Measurements from ENCODE around the gene AFAP1L2. TPM values are rescaled to one million over a fixed set of nuclear protein-coding genes. Genes with fewer than 3 reads are reported as not detected.

AFAP1L2 gene
- total and polyA plus RNA-seq, 7 experiments from 2014 or later, result 0.56 to 3.0 (median 1.5) TPM

- no peak overlapping the region for H3K27ac Mint-ChIP-seq
- CTCF ChIA-PET, result no interaction called here
Measured at GRCh38 chr10:114357515-114357996, 46.7 kb downstream of the AFAP1L2 start.

GRCh38 chr10:114356751-114357514, 47.4 kb downstream of the AFAP1L2 start:
- H3K4me3 Mint-ChIP-seq, result no peak overlapping the region
- ChIA-PET CTCF (no interaction called here), POLR2A (no interaction called here)
- no peak overlapping the region for H3K4me3 ChIP-seq (ENCODE audit: low read length)
- H3K27me3 ChIP-seq (ENCODE audit: control insufficient read depth in 2 of 2, insufficient read depth in 2 of 2, low read length in 2 of 2), result no peaks in the 10 kb centered on the region
- H3K27ac Mint-ChIP-seq, result no peak overlapping the region
- no peak for DNase-seq
- no peaks in the 10 kb centered on the region for H3K9me3 ChIP-seq (ENCODE audit: control insufficient read depth in 2 of 3, low read length in 3 of 3)
- no peaks in the 10 kb centered on the region for H3K9me3 Mint-ChIP-seq
- intact Hi-C loops (cut with micrococcal nuclease), result no loop called here
- H3K27me3 Mint-ChIP-seq, result peaks cover 4 to 13% (median 9%) of the 10 kb centered on the region in 5 donors
- H3K36me3 Mint-ChIP-seq, result no peaks in the 10 kb centered on the region
- H3K36me3 ChIP-seq (ENCODE audit: control insufficient read depth in 2 of 3, insufficient read depth in 3 of 3, low read length in 3 of 3), result no peaks in the 10 kb centered on the region
- H3K27ac ChIP-seq (ENCODE audit: low read depth, low read length), result no peak overlapping the region
- peaks cover 0 to 3% (median 0%) of the 10 kb centered on the region in 7 donors for H3K4me1 Mint-ChIP-seq
- no peaks in the 10 kb centered on the region for H3K4me1 ChIP-seq (ENCODE audit: control insufficient read depth in 2 of 2, insufficient read depth in 2 of 2, low read length in 2 of 2)
- ATAC-seq, result no peak

More at GRCh38 chr10:114357515-114357996, 46.7 kb downstream of the AFAP1L2 start:
- Histone ChIP-seq H3K27ac (ENCODE audit: low read depth, low read length) (no peak overlapping the region), H3K36me3 (ENCODE audit: control insufficient read depth in 2 of 3, insufficient read depth in 3 of 3, low read length in 3 of 3) (no peaks in the 10 kb centered on the region), H3K9me3 (ENCODE audit: control insufficient read depth in 2 of 3, low read length in 3 of 3) (no peaks in the 10 kb centered on the region), H3K27me3 (ENCODE audit: control insufficient read depth in 2 of 2, insufficient read depth in 2 of 2, low read length in 2 of 2) (no peaks in the 10 kb centered on the region), H3K4me1 (ENCODE audit: control insufficient read depth in 2 of 2, insufficient read depth in 2 of 2, low read length in 2 of 2) (no peaks in the 10 kb centered on the region), H3K4me3 (ENCODE audit: low read length) (no peak overlapping the region)
- POLR2A ChIA-PET, result no interaction called here
- H3K36me3 Mint-ChIP-seq, result no peaks in the 10 kb centered on the region
- no peaks in the 10 kb centered on the region for H3K9me3 Mint-ChIP-seq
- intact Hi-C loops (cut with micrococcal nuclease), result no loop called here
- ATAC-seq (no peak), DNase-seq (no peak)
- H3K27me3 Mint-ChIP-seq, result peaks cover 4 to 13% (median 9%) of the 10 kb centered on the region in 5 donors
- H3K4me1 Mint-ChIP-seq, result peaks cover 0 to 3% (median 0%) of the 10 kb centered on the region in 7 donors
- no peak overlapping the region for H3K4me3 Mint-ChIP-seq

- Histone ChIP-seq H3K27me3 (ENCODE audit: control insufficient read depth in 2 of 2, insufficient read depth in 2 of 2, low read length in 2 of 2) (no peaks in the 10 kb centered on the region), H3K4me1 (ENCODE audit: control insufficient read depth in 2 of 2, insufficient read depth in 2 of 2, low read length in 2 of 2) (no peaks in the 10 kb centered on the region), H3K9me3 (ENCODE audit: control insufficient read depth in 2 of 3, low read length in 3 of 3) (no peaks in the 10 kb centered on the region), H3K4me3 (ENCODE audit: low read length) (no peak overlapping the region), H3K27ac (ENCODE audit: low read depth, low read length) (no peak overlapping the region), H3K36me3 (ENCODE audit: control insufficient read depth in 2 of 3, insufficient read depth in 3 of 3, low read length in 3 of 3) (no peaks in the 10 kb centered on the region)
- Mint-ChIP-seq H3K9me3 (no peaks in the 10 kb centered on the region), H3K27me3 (peaks cover 4 to 13% (median 9%) of the 10 kb centered on the region in 5 donors), H3K36me3 (no peaks in the 10 kb centered on the region), H3K4me3 (no peak overlapping the region), H3K27ac (no peak overlapping the region), H3K4me1 (peaks cover 0 to 3% (median 0%) of the 10 kb centered on the region in 7 donors)
- intact Hi-C loops (cut with micrococcal nuclease), result no loop called here
- DNase-seq (no peak), ATAC-seq (no peak)
- POLR2A ChIA-PET, result no interaction called here
- CTCF ChIA-PET, result no interaction called here
Measured at GRCh38 chr10:114356126-114356525, 48.2 kb downstream of the AFAP1L2 start.

- Histone ChIP-seq H3K27ac (ENCODE audit: low read depth, low read length) (no peak overlapping the region), H3K9me3 (ENCODE audit: control insufficient read depth in 2 of 3, low read length in 3 of 3) (no peaks in the 10 kb centered on the region), H3K36me3 (ENCODE audit: control insufficient read depth in 2 of 3, insufficient read depth in 3 of 3, low read length in 3 of 3) (no peaks in the 10 kb centered on the region), H3K27me3 (ENCODE audit: control insufficient read depth in 2 of 2, insufficient read depth in 2 of 2, low read length in 2 of 2) (no peaks in the 10 kb centered on the region), H3K4me3 (ENCODE audit: low read length) (no peak overlapping the region), H3K4me1 (ENCODE audit: control insufficient read depth in 2 of 2, insufficient read depth in 2 of 2, low read length in 2 of 2) (no peaks in the 10 kb centered on the region)
- intact Hi-C loops (cut with micrococcal nuclease), result no loop called here
- ChIA-PET POLR2A (no interaction called here), CTCF (no interaction called here)
- Mint-ChIP-seq H3K4me1 (peaks cover 0 to 3% (median 0%) of the 10 kb centered on the region in 7 donors), H3K27ac (no peak overlapping the region), H3K9me3 (no peaks in the 10 kb centered on the region), H3K4me3 (no peak overlapping the region), H3K27me3 (peaks cover 0 to 16% (median 4%) of the 10 kb centered on the region in 5 donors), H3K36me3 (no peaks in the 10 kb centered on the region)
- no peak for DNase-seq
- ATAC-seq, result no peak
Measured at GRCh38 chr10:114353383-114353782, 50.9 kb downstream of the AFAP1L2 start.

GRCh38 chr10:114352653-114353298, 51.5 kb downstream of the AFAP1L2 start:
- Histone ChIP-seq H3K27me3 (ENCODE audit: control insufficient read depth in 2 of 2, insufficient read depth in 2 of 2, low read length in 2 of 2) (no peaks in the 10 kb centered on the region), H3K4me1 (ENCODE audit: control insufficient read depth in 2 of 2, insufficient read depth in 2 of 2, low read length in 2 of 2) (no peaks in the 10 kb centered on the region), H3K27ac (ENCODE audit: low read depth, low read length) (no peak overlapping the region), H3K9me3 (ENCODE audit: control insufficient read depth in 2 of 3, low read length in 3 of 3) (no peaks in the 10 kb centered on the region), H3K36me3 (ENCODE audit: control insufficient read depth in 2 of 3, insufficient read depth in 3 of 3, low read length in 3 of 3) (no peaks in the 10 kb centered on the region), H3K4me3 (ENCODE audit: low read length) (no peak overlapping the region)
- peaks cover 0 to 16% (median 4%) of the 10 kb centered on the region in 5 donors for H3K27me3 Mint-ChIP-seq
- peaks cover 0 to 3% (median 0%) of the 10 kb centered on the region in 7 donors for H3K4me1 Mint-ChIP-seq
- no peaks in the 10 kb centered on the region for H3K9me3 Mint-ChIP-seq
- ATAC-seq (no peak), DNase-seq (no peak)
- H3K36me3 Mint-ChIP-seq, result no peaks in the 10 kb centered on the region
- CTCF ChIA-PET, result no interaction called here
- no peak overlapping the region for H3K27ac Mint-ChIP-seq
- POLR2A ChIA-PET, result no interaction called here
- H3K4me3 Mint-ChIP-seq, result no peak overlapping the region
- intact Hi-C loops (cut with micrococcal nuclease), result no loop called here

- intact Hi-C loops (cut with micrococcal nuclease), result no loop called here
- peaks cover 0 to 3% (median 0%) of the 10 kb centered on the region in 7 donors for H3K4me1 Mint-ChIP-seq
- H3K36me3 Mint-ChIP-seq, result no peaks in the 10 kb centered on the region
- ATAC-seq (no peak), DNase-seq (no peak)
- H3K4me3 Mint-ChIP-seq, result no peak overlapping the region
- no peak overlapping the region for H3K4me3 ChIP-seq (ENCODE audit: low read length)
- no peak overlapping the region for H3K27ac ChIP-seq (ENCODE audit: low read depth, low read length)
- no peaks in the 10 kb centered on the region for H3K9me3 Mint-ChIP-seq
- no peak overlapping the region for H3K27ac Mint-ChIP-seq
- H3K9me3 ChIP-seq (ENCODE audit: control insufficient read depth in 2 of 3, low read length in 3 of 3), result no peaks in the 10 kb centered on the region
- CTCF ChIA-PET, result no interaction called here
- H3K27me3 ChIP-seq (ENCODE audit: control insufficient read depth in 2 of 2, insufficient read depth in 2 of 2, low read length in 2 of 2), result no peaks in the 10 kb centered on the region
- no peaks in the 10 kb centered on the region for H3K36me3 ChIP-seq (ENCODE audit: control insufficient read depth in 2 of 3, insufficient read depth in 3 of 3, low read length in 3 of 3)
- H3K4me1 ChIP-seq (ENCODE audit: control insufficient read depth in 2 of 2, insufficient read depth in 2 of 2, low read length in 2 of 2), result no peaks in the 10 kb centered on the region
- peaks cover 0 to 16% (median 4%) of the 10 kb centered on the region in 5 donors for H3K27me3 Mint-ChIP-seq
- POLR2A ChIA-PET, result no interaction called here
Measured at GRCh38 chr10:114350751-114351150, 53.6 kb downstream of the AFAP1L2 start.
